GM12872 (cell line): ENCODE measurements around the gene MAB21L2.

Experiments used
- CTCF ChIP-seq: IDR thresholded peaks from 3 replicates; pipeline ENCODE4 v1.5.1; 2011; ENCODE audit warnings: low read depth, mild to moderate bottlenecking, low read length, moderate library complexity; ENCODE audit not compliant: insufficient read depth

MAB21L2 gene

GRCh38 chr4:150547154-150547838 is 34.7 kb upstream of the MAB21L2 start:
- TF ChIP-seq CTCF = no peak

GRCh38 chr4:150561143-150561737 is 20.7 kb upstream of the MAB21L2 start:
- TF ChIP-seq CTCF = no peak

- TF ChIP-seq CTCF = no peak
Observed at GRCh38 chr4:150562250-150562649, 19.7 kb upstream of the MAB21L2 start.

- no peak for TF ChIP-seq CTCF
Observed at GRCh38 chr4:150562751-150563150, 19.2 kb upstream of the MAB21L2 start.

GRCh38 chr4:150567070-150567469 is 14.9 kb upstream of the MAB21L2 start:
- TF ChIP-seq CTCF = no peak

- TF ChIP-seq CTCF = no peak
Observed at GRCh38 chr4:150569384-150569987, 12.5 kb upstream of the MAB21L2 start.

- TF ChIP-seq CTCF = no peak
Observed at GRCh38 chr4:150569998-150570535, 11.9 kb upstream of the MAB21L2 start.
